NOMO-1 treated with dmso at 0.1 percent for 144 hours (cell line): ENCODE data around the gene PARD6B.
"Not testable (repeated sequence)": the region's sequence is repeated elsewhere in the genome, so short reads cannot be mapped to it uniquely, and the experiment has no call there.

Source experiments
- DNase-seq: peaks from one replicate; lab custom pipeline; 2025; ENCODE audit not compliant: unreplicated experiment; lab: John Stamatoyannopoulos, UW

Gene PARD6B

DNA sequence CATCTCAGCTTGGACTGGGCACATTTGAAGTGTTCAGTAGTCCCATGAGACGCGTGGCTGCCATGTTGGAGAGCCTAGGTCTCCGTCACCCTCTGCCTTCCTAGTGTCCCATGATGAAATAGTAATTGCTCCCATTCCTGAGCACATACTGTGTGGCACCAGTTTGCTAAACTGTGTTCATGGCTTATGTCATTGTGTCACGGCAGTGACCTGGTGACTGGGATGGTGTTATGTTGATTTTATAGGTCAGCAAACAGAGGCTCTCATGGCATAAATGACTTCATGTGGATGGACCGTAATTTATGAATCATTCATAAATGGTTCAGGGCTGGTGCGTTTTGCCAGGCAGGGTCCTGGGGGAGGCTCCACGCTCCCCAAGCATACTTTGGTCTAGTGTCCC lies 67.3 kb downstream of the PARD6B start:
- no peak for DNase-seq

DNA sequence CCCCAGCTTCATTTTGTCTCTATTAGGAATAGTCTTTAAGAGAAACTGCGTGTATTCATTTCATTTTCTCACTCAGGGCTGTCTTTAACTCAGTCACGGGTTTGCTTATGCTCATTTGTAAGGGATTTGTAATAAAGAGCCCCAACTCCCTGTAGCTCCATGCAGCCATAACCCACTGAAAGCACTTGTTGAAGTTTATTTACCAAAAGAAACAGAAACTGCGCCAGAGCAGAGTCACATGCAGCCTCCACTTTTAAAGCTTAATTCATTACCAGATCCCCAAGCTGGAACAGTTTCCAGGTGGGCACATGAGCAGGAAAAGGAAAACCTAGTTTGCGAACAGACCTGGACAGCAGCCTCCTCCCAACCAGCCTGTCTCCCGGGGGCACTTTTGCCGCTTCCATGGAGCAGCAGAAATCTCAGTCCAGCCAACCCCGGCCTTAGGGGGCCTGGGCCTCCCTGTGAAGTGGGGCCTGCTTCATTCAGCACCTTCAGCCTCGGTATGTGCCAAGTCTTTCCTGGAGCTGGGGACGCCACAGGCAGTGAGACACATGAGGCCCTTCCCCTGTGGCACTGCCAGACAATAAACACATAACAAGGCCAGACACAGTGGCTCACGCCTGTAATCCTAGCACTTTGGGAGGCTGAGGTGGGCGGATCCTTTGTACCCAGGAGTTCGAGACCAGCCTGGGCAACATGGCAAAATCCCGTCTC lies 68.0 kb downstream of the PARD6B start:
- DNase-seq = no peak

DNA sequence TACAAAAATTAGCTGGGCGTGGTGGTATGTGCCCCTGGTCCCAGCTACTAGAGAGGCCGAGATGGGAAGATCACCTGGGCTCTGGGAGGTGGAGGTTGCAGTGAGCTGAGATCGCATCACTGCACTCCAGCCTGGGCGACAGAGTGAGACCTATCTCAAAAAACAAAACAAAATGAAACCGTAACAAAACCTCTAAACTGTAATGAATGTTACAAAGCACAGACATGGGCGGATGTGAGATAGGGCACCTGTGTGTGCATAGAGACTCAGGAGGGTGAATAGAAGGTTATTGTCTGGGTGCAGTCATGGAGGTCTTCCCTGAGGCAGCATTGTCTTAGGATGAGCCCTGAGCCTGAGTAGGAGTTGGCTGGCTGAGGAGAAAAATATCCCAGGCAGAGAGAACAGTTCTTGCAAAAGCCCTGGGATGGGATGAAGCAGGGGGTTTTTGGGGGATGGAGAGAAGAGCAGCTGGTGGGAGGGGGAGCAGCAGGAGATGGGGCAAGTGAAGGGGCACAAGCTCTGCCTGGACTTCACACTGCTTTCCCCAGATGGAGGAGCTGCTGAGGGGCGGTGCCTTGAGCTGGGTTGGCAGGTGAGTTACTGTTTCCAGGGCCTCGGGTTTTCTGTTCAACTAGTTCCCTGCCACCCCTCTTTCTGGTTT lies 68.6 kb downstream of the PARD6B start:
- no peak for DNase-seq

DNA sequence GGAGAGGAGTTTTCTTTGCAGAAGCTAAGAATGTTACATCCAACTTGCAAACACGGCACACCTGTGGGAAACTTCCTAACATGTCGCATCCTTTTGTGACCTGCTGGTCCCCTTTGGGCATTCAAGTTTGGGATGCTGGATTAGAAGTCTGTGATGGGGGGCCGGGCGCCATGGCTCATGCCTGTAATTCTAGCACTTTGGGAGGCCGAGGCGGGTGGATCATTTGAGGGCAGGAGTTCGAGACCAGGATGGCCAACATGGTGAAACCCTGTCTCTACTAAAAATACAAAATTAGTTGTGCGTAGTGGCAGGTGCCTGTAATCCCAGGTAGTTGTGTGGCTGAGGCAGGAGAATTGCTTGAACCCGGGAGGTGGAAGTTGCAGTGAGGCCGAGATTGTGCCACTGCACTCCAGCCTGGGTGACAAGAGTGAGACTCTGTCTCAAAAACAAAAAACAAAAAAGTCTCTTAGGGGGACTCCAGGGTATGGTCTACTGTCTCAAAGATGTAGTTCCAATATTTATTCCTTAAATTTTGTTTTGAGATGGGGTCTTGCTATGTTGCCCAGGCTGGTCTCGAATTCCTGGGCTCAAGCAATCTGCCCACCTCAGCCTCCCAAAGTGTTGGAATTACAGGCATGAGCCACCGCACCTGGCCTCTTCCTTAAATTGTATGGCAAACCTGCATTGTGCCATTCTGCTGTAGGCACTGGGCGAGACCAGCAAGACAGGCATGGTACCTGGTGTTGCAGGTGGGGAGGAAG lies 69.8 kb downstream of the PARD6B start:
- not testable (repeated sequence) for DNase-seq

DNA sequence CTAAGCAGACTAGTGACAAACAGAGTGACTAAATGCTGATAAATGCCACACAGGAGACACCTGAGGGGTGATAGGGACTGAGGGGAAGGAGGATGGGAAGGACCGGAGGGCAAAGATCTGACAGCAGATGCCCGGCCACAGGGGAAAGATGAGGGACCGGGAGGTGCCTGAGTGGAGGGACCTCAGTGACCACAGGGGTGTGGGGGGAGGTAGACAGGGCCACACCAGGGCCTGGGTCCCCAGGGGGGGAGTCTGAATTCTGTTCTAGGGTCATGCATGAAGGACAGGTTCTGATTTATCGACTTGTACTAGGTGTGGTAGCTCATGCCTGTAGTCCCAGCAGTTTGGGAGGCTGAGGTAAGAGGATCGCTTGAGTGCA lies 70.4 kb downstream of the PARD6B start:
- no peak for DNase-seq

DNA sequence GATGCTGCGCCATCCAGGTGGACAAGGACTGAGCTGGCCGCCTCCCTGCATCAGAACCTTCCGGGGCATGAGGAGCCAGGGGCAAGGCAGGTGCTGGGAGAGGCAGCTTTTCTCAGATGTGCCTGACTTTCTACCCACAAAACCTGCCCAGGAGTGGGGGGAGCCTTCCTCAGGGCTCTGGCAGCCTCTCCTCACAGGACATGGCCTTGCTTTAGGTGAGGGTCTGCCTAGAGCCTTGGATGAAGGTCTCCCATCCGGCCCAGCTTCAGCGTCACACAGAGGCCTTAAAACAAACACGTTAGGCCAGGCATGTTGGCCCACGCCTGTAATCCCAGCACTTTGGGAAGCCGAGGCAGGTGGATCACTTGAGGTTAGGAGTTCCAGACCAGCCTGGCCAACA lies 70.9 kb downstream of the PARD6B start:
- DNase-seq = no peak

DNA sequence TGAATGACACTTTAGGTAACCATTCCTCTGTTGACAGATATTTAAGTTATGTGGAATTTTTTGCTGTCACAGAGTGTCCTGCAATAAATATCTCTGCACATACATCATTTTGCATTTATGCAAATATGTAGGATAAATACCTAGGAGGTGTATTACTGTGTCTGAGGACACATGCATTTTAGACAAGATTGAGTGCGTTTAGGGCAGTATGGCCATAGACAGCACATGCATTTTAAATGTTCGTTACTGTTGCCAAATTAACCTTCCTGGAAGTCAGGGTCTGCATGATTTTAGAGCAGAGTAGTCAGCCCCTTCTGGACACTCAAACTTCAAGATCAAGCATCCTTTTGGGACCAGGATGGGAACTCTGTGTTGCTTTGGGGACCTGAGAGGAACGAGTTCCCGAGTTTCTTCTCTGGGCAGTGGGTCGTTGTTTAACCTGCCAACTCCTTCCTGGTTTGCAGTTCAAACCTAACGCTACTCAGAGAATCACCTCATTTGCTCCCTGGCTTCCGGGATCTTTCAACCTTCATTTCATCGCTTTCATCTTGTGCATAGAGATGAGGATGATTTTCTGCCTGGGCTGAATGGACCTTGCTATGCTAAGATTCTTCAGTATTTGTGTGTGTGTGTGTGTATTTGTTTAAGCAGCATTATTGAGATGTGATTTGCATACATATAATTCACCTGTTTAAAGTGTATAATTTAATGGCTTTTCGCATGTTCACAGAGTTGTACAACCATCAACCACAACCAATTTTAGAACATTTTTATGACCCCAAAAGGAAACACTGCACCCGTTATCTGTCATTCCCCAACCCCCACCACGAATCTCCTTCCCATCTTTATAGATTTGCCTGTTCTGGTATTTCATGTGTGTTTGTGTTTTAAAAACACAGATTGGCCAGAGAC lies 73.3 kb downstream of the PARD6B start:
- DNase-seq = no peak

DNA sequence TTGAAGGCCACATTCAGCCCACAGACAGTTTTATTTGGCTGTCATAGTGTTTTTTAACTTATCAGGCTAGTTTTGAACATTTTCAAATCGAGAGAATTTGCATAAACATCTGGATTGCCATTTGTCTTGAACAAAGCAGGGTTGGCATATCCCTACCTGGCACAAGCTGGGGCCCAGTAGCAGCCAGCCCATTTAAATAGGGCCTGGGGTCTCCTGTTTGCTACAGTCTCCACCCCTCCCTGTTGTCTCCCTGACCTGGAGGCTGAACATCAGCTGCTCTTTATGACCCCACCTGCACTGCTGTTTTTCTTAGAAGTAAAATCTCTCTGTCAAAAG lies 73.9 kb downstream of the PARD6B start:
- DNase-seq = no peak

DNA sequence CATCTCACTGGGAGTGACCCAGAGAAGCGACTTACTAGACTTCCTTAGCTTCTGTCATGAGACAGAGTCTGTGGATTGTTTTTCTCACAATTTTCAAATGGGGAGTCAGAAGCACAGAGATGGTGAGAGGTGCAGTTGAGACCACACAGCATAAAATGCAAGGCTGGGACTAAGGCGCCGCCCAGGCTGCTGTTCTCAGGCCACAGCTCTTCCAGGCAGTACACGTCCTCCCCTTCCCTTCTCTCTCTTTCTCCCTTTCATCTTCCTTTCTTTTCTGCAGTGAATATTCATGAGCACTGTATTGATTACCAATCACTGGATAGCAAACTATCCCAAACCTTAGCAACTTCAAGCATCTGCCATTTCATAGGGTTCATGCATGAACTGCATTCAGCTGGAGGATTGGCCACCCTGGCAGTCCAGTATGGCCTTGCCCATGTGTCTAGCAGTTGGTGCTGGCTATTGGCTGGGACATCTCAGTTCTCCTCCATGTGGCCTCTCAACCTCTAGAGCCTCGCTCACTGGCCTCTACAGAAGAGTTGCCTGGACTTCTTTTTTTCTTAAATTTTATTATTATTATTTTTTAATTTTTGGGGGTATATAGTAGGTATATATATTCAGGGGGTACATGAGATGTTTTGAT lies 74.9 kb downstream of the PARD6B start:
- DNase-seq = no peak
